Measurements from ENCODE around the gene EPB41L4B.

The EPB41L4B gene

GRCh38 chr9:109239240-109239639, 81.6 kb downstream of the EPB41L4B start:
- no peaks in the 10 kb centered on the region for H3K9me3 ChIP-seq (ENCODE audit: control insufficient read depth in 1 of 2, low read length in 2 of 2)
- no peak overlapping the region for H3K4me3 ChIP-seq (ENCODE audit: low read depth in 1 of 2, low read length in 2 of 2)
- H3K27me3 ChIP-seq (ENCODE audit: control insufficient read depth in 1 of 2, insufficient read depth in 2 of 2, low read length in 2 of 2), result peaks cover 0 to 4% of the 10 kb centered on the region in 2 donors

GRCh38 chr9:109238655-109239054, 82.2 kb downstream of the EPB41L4B start:
- Histone ChIP-seq H3K27ac (ENCODE audit: low read depth, low read length) (no peak overlapping the region), H3K4me1 (ENCODE audit: control insufficient read depth in 1 of 2, insufficient read depth in 2 of 2, low read length in 2 of 2) (no peaks in the 10 kb centered on the region), H3K27me3 (ENCODE audit: control insufficient read depth in 1 of 2, insufficient read depth in 2 of 2, low read length in 2 of 2) (peaks cover 0 to 4% of the 10 kb centered on the region in 2 donors)

More at GRCh38 chr9:109239240-109239639, 81.6 kb downstream of the EPB41L4B start:
- Histone ChIP-seq H3K36me3 (ENCODE audit: control insufficient read depth in 1 of 2, insufficient read depth in 2 of 2, low read length in 2 of 2) (peaks cover 9 to 17% of the 10 kb centered on the region in 2 donors), H3K9ac (ENCODE audit: low read depth in 1 of 2, low read length in 2 of 2) (no peak overlapping the region), H3K4me1 (ENCODE audit: control insufficient read depth in 1 of 2, insufficient read depth in 2 of 2, low read length in 2 of 2) (no peaks in the 10 kb centered on the region), H3K27ac (ENCODE audit: low read depth, low read length) (no peak overlapping the region)

DNA sequence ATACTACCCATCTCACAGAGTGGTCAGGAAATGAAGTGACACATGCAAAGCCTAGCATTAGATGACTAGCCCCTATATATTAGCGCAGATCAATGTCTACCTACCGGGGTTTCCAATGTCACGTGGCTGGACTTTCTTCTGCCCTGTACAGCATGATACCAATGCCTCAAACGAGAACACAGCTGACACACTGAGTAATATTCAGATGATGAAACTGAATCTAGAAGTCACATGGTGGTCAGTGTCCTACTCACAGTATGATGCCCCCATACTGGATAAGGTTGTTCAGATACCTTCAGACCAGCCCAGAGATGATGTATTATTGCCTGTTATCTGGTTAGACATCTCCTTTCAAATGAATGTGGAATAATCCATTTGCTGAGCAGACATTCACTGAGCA, 82.7 kb downstream of the EPB41L4B start:
- no peak overlapping the region for H3K9ac ChIP-seq (ENCODE audit: low read depth in 1 of 2, low read length in 2 of 2)
- no peak overlapping the region for H3K27ac ChIP-seq (ENCODE audit: low read depth, low read length)
- H3K9me3 ChIP-seq (ENCODE audit: control insufficient read depth in 1 of 2, low read length in 2 of 2), result no peaks in the 10 kb centered on the region
- H3K27me3 ChIP-seq (ENCODE audit: control insufficient read depth in 1 of 2, insufficient read depth in 2 of 2, low read length in 2 of 2), result peaks cover 0 to 4% of the 10 kb centered on the region in 2 donors
- peaks cover 9 to 17% of the 10 kb centered on the region in 2 donors for H3K36me3 ChIP-seq (ENCODE audit: control insufficient read depth in 1 of 2, insufficient read depth in 2 of 2, low read length in 2 of 2)
- no peak overlapping the region for H3K4me3 ChIP-seq (ENCODE audit: low read depth in 1 of 2, low read length in 2 of 2)
- no peaks in the 10 kb centered on the region for H3K4me1 ChIP-seq (ENCODE audit: control insufficient read depth in 1 of 2, insufficient read depth in 2 of 2, low read length in 2 of 2)

More at GRCh38 chr9:109238655-109239054, 82.2 kb downstream of the EPB41L4B start:
- Histone ChIP-seq H3K36me3 (ENCODE audit: control insufficient read depth in 1 of 2, insufficient read depth in 2 of 2, low read length in 2 of 2) (peaks cover 9 to 17% of the 10 kb centered on the region in 2 donors), H3K9ac (ENCODE audit: low read depth in 1 of 2, low read length in 2 of 2) (no peak overlapping the region), H3K4me3 (ENCODE audit: low read depth in 1 of 2, low read length in 2 of 2) (no peak overlapping the region), H3K9me3 (ENCODE audit: control insufficient read depth in 1 of 2, low read length in 2 of 2) (no peaks in the 10 kb centered on the region)

DNA sequence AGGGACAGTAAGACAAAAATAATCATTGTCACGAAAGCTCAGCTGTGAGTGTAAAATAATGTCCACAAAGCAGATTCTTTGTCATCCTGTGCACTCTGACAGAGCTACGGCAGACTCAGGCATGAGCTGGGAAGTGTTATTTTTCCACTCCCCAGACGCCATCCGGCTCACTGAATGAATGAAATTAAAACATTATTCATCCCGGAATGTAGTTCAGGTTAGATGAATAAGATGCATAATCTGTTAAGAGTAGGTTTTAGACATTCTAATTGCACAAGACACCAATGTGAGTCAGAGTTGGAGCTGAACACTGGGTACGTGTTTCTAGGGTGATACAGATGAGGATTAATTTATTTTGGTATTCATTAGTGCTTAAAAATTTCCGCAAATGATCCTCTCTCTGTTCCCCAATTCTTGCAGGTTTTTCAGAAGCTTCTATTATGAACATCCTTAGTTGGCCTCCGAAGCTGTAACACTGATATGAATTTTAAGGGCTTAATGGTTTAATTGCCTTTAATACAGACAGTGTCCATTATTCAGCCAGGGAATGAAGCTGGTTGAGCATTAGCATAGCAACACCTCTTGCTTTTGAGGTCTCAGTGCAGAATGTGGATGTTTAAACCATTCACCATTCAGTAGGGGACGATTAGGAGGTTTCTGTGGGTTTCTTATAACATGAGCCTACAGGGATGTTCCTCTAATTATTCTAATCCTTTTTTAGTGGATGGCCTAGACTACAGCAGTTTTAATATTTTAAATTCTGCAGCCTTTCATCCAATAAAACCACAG, 88.2 kb downstream of the EPB41L4B start:
- Histone ChIP-seq H3K4me3 (ENCODE audit: low read depth in 1 of 2, low read length in 2 of 2) (no peak overlapping the region), H3K36me3 (ENCODE audit: control insufficient read depth in 1 of 2, insufficient read depth in 2 of 2, low read length in 2 of 2) (peaks cover 0 to 1% of the 10 kb centered on the region in 2 donors), H3K9ac (ENCODE audit: low read depth in 1 of 2, low read length in 2 of 2) (no peak overlapping the region), H3K4me1 (ENCODE audit: control insufficient read depth in 1 of 2, insufficient read depth in 2 of 2, low read length in 2 of 2) (no peaks in the 10 kb centered on the region), H3K27ac (ENCODE audit: low read depth, low read length) (no peak overlapping the region), H3K9me3 (ENCODE audit: control insufficient read depth in 1 of 2, low read length in 2 of 2) (no peaks in the 10 kb centered on the region), H3K27me3 (ENCODE audit: control insufficient read depth in 1 of 2, insufficient read depth in 2 of 2, low read length in 2 of 2) (no peaks in the 10 kb centered on the region)

GRCh38 chr9:109231593-109231992, 89.3 kb downstream of the EPB41L4B start:
- Histone ChIP-seq H3K4me1 (ENCODE audit: control insufficient read depth in 1 of 2, insufficient read depth in 2 of 2, low read length in 2 of 2) (no peaks in the 10 kb centered on the region), H3K27ac (ENCODE audit: low read depth, low read length) (no peak overlapping the region), H3K4me3 (ENCODE audit: low read depth in 1 of 2, low read length in 2 of 2) (no peak overlapping the region), H3K27me3 (ENCODE audit: control insufficient read depth in 1 of 2, insufficient read depth in 2 of 2, low read length in 2 of 2) (no peaks in the 10 kb centered on the region), H3K36me3 (ENCODE audit: control insufficient read depth in 1 of 2, insufficient read depth in 2 of 2, low read length in 2 of 2) (no peaks in the 10 kb centered on the region), H3K9ac (ENCODE audit: low read depth in 1 of 2, low read length in 2 of 2) (no peak overlapping the region), H3K9me3 (ENCODE audit: control insufficient read depth in 1 of 2, low read length in 2 of 2) (no peaks in the 10 kb centered on the region)

GRCh38 chr9:109230277-109230676, 90.6 kb downstream of the EPB41L4B start:
- no peak overlapping the region for H3K27ac ChIP-seq (ENCODE audit: low read depth, low read length)
- H3K36me3 ChIP-seq (ENCODE audit: control insufficient read depth in 1 of 2, insufficient read depth in 2 of 2, low read length in 2 of 2), result no peaks in the 10 kb centered on the region
- H3K9me3 ChIP-seq (ENCODE audit: control insufficient read depth in 1 of 2, low read length in 2 of 2), result no peaks in the 10 kb centered on the region
- H3K4me1 ChIP-seq (ENCODE audit: control insufficient read depth in 1 of 2, insufficient read depth in 2 of 2, low read length in 2 of 2), result no peaks in the 10 kb centered on the region
- no peaks in the 10 kb centered on the region for H3K27me3 ChIP-seq (ENCODE audit: control insufficient read depth in 1 of 2, insufficient read depth in 2 of 2, low read length in 2 of 2)
- H3K4me3 ChIP-seq (ENCODE audit: low read depth in 1 of 2, low read length in 2 of 2), result no peak overlapping the region
- no peak overlapping the region for H3K9ac ChIP-seq (ENCODE audit: low read depth in 1 of 2, low read length in 2 of 2)

- Histone ChIP-seq H3K9ac (ENCODE audit: low read depth in 1 of 2, low read length in 2 of 2) (no peak overlapping the region), H3K4me1 (ENCODE audit: control insufficient read depth in 1 of 2, insufficient read depth in 2 of 2, low read length in 2 of 2) (no peaks in the 10 kb centered on the region), H3K9me3 (ENCODE audit: control insufficient read depth in 1 of 2, low read length in 2 of 2) (no peaks in the 10 kb centered on the region), H3K27ac (ENCODE audit: low read depth, low read length) (no peak overlapping the region), H3K27me3 (ENCODE audit: control insufficient read depth in 1 of 2, insufficient read depth in 2 of 2, low read length in 2 of 2) (no peaks in the 10 kb centered on the region), H3K4me3 (ENCODE audit: low read depth in 1 of 2, low read length in 2 of 2) (no peak overlapping the region), H3K36me3 (ENCODE audit: control insufficient read depth in 1 of 2, insufficient read depth in 2 of 2, low read length in 2 of 2) (no peaks in the 10 kb centered on the region)
These were observed 91.2 kb downstream of the EPB41L4B start for GRCh38 chr9:109229682-109230081.

DNA sequence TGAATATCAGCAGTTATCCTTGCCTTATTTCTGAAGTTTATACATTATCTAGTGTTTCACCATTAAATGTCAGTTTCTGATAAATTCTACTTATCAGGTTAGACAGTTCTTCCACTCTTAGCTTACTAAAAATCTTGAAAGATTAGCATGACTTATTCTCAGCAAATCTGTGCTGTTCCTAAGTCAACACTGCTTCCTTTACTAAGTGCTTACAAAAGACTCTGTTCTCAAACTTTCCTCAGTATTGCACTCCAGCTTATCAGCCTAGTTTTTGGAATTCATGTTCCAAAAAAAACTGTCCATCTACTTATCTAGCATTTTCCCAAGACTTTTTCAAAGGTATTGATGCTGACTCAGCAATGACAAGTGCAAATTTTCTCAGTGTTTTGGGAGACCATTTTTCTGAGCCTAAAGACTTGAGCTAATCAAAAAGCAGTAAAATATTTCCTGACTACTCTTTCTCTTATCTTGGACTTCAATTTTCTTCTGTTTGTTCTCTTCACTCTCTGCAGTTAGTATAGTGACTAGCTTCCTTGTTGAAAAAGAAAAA, 92.7 kb downstream of the EPB41L4B start:
- Histone ChIP-seq H3K9me3 (ENCODE audit: control insufficient read depth in 1 of 2, low read length in 2 of 2) (no peaks in the 10 kb centered on the region), H3K9ac (ENCODE audit: low read depth in 1 of 2, low read length in 2 of 2) (no peak overlapping the region), H3K27ac (ENCODE audit: low read depth, low read length) (no peak overlapping the region), H3K4me1 (ENCODE audit: control insufficient read depth in 1 of 2, insufficient read depth in 2 of 2, low read length in 2 of 2) (no peaks in the 10 kb centered on the region), H3K27me3 (ENCODE audit: control insufficient read depth in 1 of 2, insufficient read depth in 2 of 2, low read length in 2 of 2) (no peaks in the 10 kb centered on the region), H3K4me3 (ENCODE audit: low read depth in 1 of 2, low read length in 2 of 2) (no peak overlapping the region), H3K36me3 (ENCODE audit: control insufficient read depth in 1 of 2, insufficient read depth in 2 of 2, low read length in 2 of 2) (no peaks in the 10 kb centered on the region)

GRCh38 chr9:109225629-109226028, 95.2 kb downstream of the EPB41L4B start:
- H3K4me1 ChIP-seq (ENCODE audit: control insufficient read depth in 1 of 2, insufficient read depth in 2 of 2, low read length in 2 of 2), result no peaks in the 10 kb centered on the region
- no peak overlapping the region for H3K27ac ChIP-seq (ENCODE audit: low read depth, low read length)
- no peak overlapping the region for H3K9ac ChIP-seq (ENCODE audit: low read depth in 1 of 2, low read length in 2 of 2)
- H3K9me3 ChIP-seq (ENCODE audit: control insufficient read depth in 1 of 2, low read length in 2 of 2), result no peaks in the 10 kb centered on the region
- H3K36me3 ChIP-seq (ENCODE audit: control insufficient read depth in 1 of 2, insufficient read depth in 2 of 2, low read length in 2 of 2), result no peaks in the 10 kb centered on the region
- H3K4me3 ChIP-seq (ENCODE audit: low read depth in 1 of 2, low read length in 2 of 2), result no peak overlapping the region
- no peaks in the 10 kb centered on the region for H3K27me3 ChIP-seq (ENCODE audit: control insufficient read depth in 1 of 2, insufficient read depth in 2 of 2, low read length in 2 of 2)

DNA sequence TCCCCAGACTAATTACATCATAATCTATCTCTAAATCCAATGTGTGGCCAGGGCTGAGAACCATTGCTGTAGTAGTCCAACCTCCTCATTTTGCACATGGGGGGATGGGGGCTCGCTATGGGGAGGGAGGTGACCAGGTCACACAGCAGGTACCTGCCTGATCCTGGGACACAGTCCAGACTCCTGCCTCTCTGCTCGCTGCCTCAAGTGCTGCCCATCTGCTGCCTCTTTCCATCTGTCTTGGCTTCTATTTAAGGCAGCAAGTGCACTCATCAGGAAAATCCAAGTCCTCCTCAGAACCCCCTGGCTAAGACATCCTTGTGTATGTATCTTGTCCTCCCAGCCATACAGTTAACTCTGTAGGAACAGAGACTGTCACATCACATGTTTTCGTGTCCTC, 96.1 kb downstream of the EPB41L4B start:
- H3K4me3 ChIP-seq (ENCODE audit: low read depth in 1 of 2, low read length in 2 of 2), result no peak overlapping the region
- H3K9me3 ChIP-seq (ENCODE audit: control insufficient read depth in 1 of 2, low read length in 2 of 2), result no peaks in the 10 kb centered on the region
- H3K27me3 ChIP-seq (ENCODE audit: control insufficient read depth in 1 of 2, insufficient read depth in 2 of 2, low read length in 2 of 2), result no peaks in the 10 kb centered on the region
- no peak overlapping the region for H3K27ac ChIP-seq (ENCODE audit: low read depth, low read length)
- no peaks in the 10 kb centered on the region for H3K36me3 ChIP-seq (ENCODE audit: control insufficient read depth in 1 of 2, insufficient read depth in 2 of 2, low read length in 2 of 2)
- H3K9ac ChIP-seq (ENCODE audit: low read depth in 1 of 2, low read length in 2 of 2), result no peak overlapping the region
- H3K4me1 ChIP-seq (ENCODE audit: control insufficient read depth in 1 of 2, insufficient read depth in 2 of 2, low read length in 2 of 2), result no peaks in the 10 kb centered on the region

Data from duodenal mucosa (tissue), 2 donors.